GM18951 (cell line): ENCODE results near the gene ACTG2.

Experiments
- POLR2A ChIP-seq: IDR thresholded peaks from 4 replicates; pipeline ENCODE4 v1.6.1; 2011; ENCODE audit warnings: mild to moderate bottlenecking; ENCODE audit not compliant: insufficient read length, insufficient read depth; ENCODE audit errors: extremely low read depth
- in situ Hi-C: fragments of 300-500 bp; cut with MboI; formaldehyde crosslinking; loops from one replicate; pipeline ENCODE4 v1.12.0; 2022; ENCODE audit warnings: low sequenced_read_pairs, mixed read lengths, inconsistent platforms; ENCODE audit not compliant: unreplicated experiment

ACTG2 gene

GRCh38 chr2:73911548-73912208 is 18.9 kb downstream of the ACTG2 start:
- in situ Hi-C loops, result no loop called here
- no peak for TF ChIP-seq POLR2A

GRCh38 chr2:73913414-73914054 is 20.7 kb downstream of the ACTG2 start:
- TF ChIP-seq POLR2A, result no peak
- in situ Hi-C loops, result no loop called here

GRCh38 chr2:73914667-73915066 is 21.9 kb downstream of the ACTG2 start:
- no peak for TF ChIP-seq POLR2A
- in situ Hi-C loops, result no loop called here

GRCh38 chr2:73915437-73915993 is 22.7 kb downstream of the ACTG2 start:
- in situ Hi-C loops, result no loop called here

GRCh38 chr2:73916666-73917065 is 23.9 kb downstream of the ACTG2 start:
- TF ChIP-seq POLR2A, result no peak
- in situ Hi-C loops, result no loop called here

More at GRCh38 chr2:73915437-73915993, 22.7 kb downstream of the ACTG2 start:
- no peak for TF ChIP-seq POLR2A

- in situ Hi-C loops, result no loop called here
- TF ChIP-seq POLR2A, result no peak
These were observed 24.5 kb downstream of the ACTG2 start for GRCh38 chr2:73917296-73917695.

GRCh38 chr2:73917696-73918207 is 24.9 kb downstream of the ACTG2 start:
- in situ Hi-C loops, result no loop called here
- no peak for TF ChIP-seq POLR2A

- in situ Hi-C loops, result no loop called here
- no peak for TF ChIP-seq POLR2A
These were observed 26.0 kb downstream of the ACTG2 start for GRCh38 chr2:73918856-73919255.

- in situ Hi-C loops, result no loop called here
These were observed 26.9 kb downstream of the ACTG2 start for GRCh38 chr2:73919596-73920228.

GRCh38 chr2:73920577-73921545 is 28.1 kb downstream of the ACTG2 start:
- in situ Hi-C loops, result no loop called here
- TF ChIP-seq POLR2A, result no peak

More at GRCh38 chr2:73919596-73920228, 26.9 kb downstream of the ACTG2 start:
- TF ChIP-seq POLR2A, result no peak

- no peak for TF ChIP-seq POLR2A
- in situ Hi-C loops, result no loop called here
These were observed 28.8 kb downstream of the ACTG2 start for GRCh38 chr2:73921581-73921980.

GRCh38 chr2:73922681-73923080 is 29.9 kb downstream of the ACTG2 start:
- no peak for TF ChIP-seq POLR2A
- in situ Hi-C loops, result no loop called here
